ENCODE measurements around the gene MEX3A.
A peak's percentile ranks its signal among the peaks of the same experiment; 100 is the strongest.
"Not testable (repeated sequence)": the region's sequence is repeated elsewhere in the genome, so short reads cannot be mapped to it uniquely, and the experiment has no call there.

The MEX3A gene

DNA sequence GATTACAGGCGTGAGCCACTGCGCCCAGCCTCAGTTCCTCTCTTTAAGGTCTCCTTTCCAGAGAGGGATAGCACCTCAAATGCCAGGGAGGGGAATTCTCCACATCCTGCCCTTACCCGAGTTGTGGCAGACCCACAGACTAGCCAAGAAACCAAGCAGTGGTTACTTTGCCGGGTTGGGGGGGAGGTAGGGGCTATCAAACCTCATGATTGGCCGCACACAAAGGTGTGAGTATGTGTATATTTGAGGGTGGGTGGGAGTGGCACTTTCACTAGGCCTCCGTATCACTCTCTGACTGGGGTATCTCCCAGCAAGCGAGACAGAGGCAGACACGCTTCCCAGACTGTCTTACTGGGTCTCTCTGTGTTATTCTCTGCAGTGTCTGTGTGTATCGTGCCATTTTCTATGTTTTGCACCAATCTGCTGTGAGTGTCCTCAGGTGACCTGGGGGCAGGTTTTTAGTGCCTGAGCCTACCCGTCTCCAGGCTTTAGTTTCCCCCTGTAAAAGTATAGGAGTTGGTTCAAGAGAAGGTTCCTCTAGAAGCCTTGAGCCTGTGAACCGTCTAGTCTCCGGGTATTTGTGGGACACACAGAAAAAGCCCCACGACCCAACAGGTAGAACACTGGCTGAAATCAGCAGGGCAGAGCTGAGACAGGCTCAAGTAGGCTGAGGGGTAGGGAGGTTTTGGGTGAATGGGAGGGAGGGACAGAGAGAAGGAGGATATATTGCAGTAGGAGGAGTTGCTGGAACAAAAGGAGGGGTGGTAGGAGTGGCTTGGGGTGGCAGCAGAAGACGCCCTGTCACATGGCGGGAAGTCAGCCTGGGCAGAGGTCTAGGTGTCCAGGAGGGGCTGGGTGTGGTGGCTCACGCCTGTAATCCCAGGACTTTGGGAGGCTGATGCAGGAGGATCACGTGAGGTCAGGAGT is 42.6 kb upstream of the MEX3A start:
- H3K9ac ChIP-seq (ENCODE audit: low read length in 2 of 2) = peak overlapping the region; percentile 64 to 90
- no peaks in the 10 kb centered on the region for H3K27me3 ChIP-seq (ENCODE audit: control insufficient read depth in 1 of 2, insufficient read depth in 2 of 2, low read length in 2 of 2)
- H3K4me3 ChIP-seq (ENCODE audit: low read length in 2 of 2) = peak overlapping the region; percentile 12 to 63
- H3K27ac ChIP-seq (ENCODE audit: low read length) = peak overlapping the region; percentile 98
- H3K4me1 ChIP-seq (ENCODE audit: control insufficient read depth, insufficient read depth, low read length) = peaks cover 98% of the 10 kb centered on the region
- peaks cover 0 to 4% of the 10 kb centered on the region in 2 donors for H3K36me3 ChIP-seq (ENCODE audit: control insufficient read depth in 2 of 2, insufficient read depth in 2 of 2, low read length in 2 of 2)
- H3K9me3 ChIP-seq (ENCODE audit: control insufficient read depth in 2 of 2, low read length in 2 of 2) = no peaks in the 10 kb centered on the region

DNA sequence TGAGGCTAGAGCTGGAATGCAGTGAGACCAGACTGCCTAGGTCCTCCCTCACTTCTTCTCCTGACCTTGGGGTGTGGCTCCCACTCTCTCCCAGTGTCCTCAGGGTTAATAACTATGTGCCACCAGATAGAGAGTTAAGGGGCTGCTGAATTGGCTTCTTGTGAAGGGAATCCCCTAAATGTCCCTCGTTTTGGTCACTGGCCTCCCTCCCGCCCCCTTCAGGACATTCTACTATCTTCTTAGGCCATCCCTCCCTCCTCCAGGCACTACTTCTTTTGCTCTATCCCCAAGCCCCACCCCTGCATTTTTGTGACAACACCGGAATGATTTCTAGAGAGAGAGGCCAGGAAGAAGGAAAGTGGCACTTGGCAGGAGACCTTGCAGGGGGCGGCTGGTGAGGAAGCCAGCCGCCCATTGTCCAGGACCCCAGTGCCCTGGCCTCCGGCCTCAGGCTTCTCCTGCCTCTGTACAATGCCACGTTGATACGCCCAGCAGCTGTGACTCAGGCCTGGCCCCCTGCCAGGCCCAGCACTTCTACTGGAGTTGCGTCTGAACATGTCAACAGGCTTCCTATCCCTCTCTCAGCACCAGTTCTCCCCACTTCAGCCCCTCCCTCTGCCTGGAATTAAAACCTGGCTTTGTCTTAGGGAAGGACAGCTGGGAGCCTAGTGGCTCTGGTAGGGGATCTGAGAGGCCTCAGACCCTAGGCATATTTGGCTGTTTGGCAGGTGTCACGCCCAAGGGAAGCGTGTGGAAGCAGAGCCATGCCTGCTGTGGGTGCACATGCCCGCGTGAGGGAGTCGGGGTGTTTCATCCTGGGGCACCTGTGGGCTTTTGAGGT is 41.3 kb upstream of the MEX3A start:
- Histone ChIP-seq H3K4me3 (ENCODE audit: low read length in 2 of 2) (peak overlapping the region; percentile 57 to 74), H3K27me3 (ENCODE audit: control insufficient read depth in 1 of 2, insufficient read depth in 2 of 2, low read length in 2 of 2) (no peaks in the 10 kb centered on the region), H3K36me3 (ENCODE audit: control insufficient read depth in 2 of 2, insufficient read depth in 2 of 2, low read length in 2 of 2) (peaks cover 0 to 5% of the 10 kb centered on the region in 2 donors)

DNA sequence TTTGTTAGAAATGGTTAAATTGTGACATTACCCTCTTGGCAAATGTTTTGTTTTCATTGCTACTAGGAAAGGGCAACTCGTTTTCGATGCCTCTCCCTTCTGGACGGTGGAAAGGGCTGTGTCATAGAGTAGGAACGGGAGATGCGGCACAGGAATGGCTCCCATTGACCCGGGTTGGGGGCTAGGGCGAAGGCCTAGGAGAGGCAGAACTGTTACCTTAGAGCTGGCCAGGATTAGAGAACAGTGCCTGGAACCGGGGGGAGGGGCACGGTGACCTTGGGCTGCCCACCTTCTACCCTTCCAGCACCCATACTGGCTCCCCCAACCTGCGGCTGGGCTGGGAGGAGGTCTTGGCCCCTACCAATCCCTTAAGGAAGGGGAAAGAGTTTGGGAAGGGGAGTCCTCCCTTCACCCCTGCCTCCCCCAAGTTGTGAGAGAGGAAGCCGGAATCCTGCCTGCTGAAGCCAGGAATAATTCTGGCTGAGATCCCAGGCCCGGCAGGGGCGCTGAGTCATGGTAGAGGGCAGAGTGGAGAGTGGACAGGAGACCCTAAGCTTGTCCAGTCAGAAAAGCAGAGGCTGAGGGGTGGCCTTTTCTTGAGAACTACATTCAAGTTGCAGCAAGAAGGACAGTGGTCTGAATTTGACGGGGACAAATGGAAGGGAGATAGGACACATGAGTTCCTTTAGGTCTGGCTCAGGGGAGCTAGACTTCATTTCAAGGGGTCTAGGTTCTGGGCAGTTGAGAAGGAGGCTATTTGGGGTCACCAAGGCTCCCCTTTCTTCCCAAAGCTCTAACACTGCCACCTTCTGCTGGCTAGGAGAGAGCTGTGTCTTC is 40.5 kb upstream of the MEX3A start:
- Histone ChIP-seq H3K36me3 (ENCODE audit: control insufficient read depth in 2 of 2, insufficient read depth in 2 of 2, low read length in 2 of 2) (peaks cover 0 to 5% of the 10 kb centered on the region in 2 donors), H3K27ac (ENCODE audit: low read length) (peak overlapping the region; percentile 98), H3K9ac (ENCODE audit: low read length in 2 of 2) (peak overlapping the region; percentile 85 to 90), H3K4me1 (ENCODE audit: control insufficient read depth, insufficient read depth, low read length) (peaks cover 97% of the 10 kb centered on the region), H3K4me3 (ENCODE audit: low read length in 2 of 2) (peak overlapping the region; percentile 57 to 74), H3K9me3 (ENCODE audit: control insufficient read depth in 2 of 2, low read length in 2 of 2) (no peaks in the 10 kb centered on the region), H3K27me3 (ENCODE audit: control insufficient read depth in 1 of 2, insufficient read depth in 2 of 2, low read length in 2 of 2) (no peaks in the 10 kb centered on the region)

More for the DNA sequence above, 41.3 kb upstream of the MEX3A start:
- H3K9ac ChIP-seq (ENCODE audit: low read length in 2 of 2) = peak overlapping the region; percentile 85 to 90
- no peaks in the 10 kb centered on the region for H3K9me3 ChIP-seq (ENCODE audit: control insufficient read depth in 2 of 2, low read length in 2 of 2)
- H3K4me1 ChIP-seq (ENCODE audit: control insufficient read depth, insufficient read depth, low read length) = peaks cover 97% of the 10 kb centered on the region
- peak overlapping the region; percentile 98 for H3K27ac ChIP-seq (ENCODE audit: low read length)

DNA sequence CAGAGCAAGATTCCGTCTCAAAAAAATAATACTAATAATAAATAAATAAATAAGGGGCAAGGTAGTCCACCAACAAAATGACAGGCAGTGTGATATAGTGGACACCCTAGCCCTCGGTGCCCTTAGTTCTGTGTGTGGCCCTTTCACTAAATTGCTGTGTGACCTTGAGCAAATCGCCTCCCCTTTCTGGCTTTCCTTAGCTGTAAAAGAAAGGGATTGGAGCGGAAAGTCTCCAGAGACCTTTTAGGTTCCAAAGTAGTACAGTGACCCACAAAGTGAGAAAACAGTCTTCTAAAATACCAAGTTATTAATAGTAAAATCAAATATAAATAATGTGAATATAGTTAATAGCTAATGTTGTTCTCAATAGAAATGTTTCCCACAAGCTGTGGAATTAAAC is 39.8 kb upstream of the MEX3A start:
- no peaks in the 10 kb centered on the region for H3K9me3 ChIP-seq (ENCODE audit: control insufficient read depth in 2 of 2, low read length in 2 of 2)
- peak overlapping the region; percentile 98 for H3K27ac ChIP-seq (ENCODE audit: low read length)
- H3K9ac ChIP-seq (ENCODE audit: low read length in 2 of 2) = peak overlapping the region; percentile 85 to 90
- no peaks in the 10 kb centered on the region for H3K27me3 ChIP-seq (ENCODE audit: control insufficient read depth in 1 of 2, insufficient read depth in 2 of 2, low read length in 2 of 2)
- H3K4me1 ChIP-seq (ENCODE audit: control insufficient read depth, insufficient read depth, low read length) = peaks cover 94% of the 10 kb centered on the region
- peaks cover 0 to 5% of the 10 kb centered on the region in 2 donors for H3K36me3 ChIP-seq (ENCODE audit: control insufficient read depth in 2 of 2, insufficient read depth in 2 of 2, low read length in 2 of 2)
- peak overlapping the region; percentile 57 to 74 for H3K4me3 ChIP-seq (ENCODE audit: low read length in 2 of 2)

DNA sequence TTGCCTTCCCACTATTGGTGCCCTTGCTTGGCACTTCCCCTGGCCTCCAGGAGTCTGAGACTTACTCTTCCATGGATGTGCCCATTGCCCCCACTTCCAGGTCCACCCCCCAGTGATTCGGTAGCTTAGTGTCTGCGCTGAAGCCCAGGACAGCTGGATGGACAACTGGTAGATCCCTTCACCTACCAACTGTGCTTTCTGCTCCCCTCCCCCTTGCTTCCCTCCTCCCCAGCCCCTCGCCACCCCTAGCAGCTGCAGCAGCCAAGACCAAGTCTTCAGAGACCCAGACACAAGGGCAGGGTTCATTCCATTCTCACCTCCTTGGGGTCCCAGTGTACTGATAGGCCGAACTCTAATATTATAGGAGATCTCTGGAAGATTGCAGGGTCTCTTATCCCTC is 39.2 kb upstream of the MEX3A start:
- peak overlapping the region; percentile 98 for H3K27ac ChIP-seq (ENCODE audit: low read length)
- H3K9me3 ChIP-seq (ENCODE audit: control insufficient read depth in 2 of 2, low read length in 2 of 2) = no peaks in the 10 kb centered on the region
- H3K36me3 ChIP-seq (ENCODE audit: control insufficient read depth in 2 of 2, insufficient read depth in 2 of 2, low read length in 2 of 2) = peaks cover 0 to 5% of the 10 kb centered on the region in 2 donors
- H3K9ac ChIP-seq (ENCODE audit: low read length in 2 of 2) = peak overlapping the region; percentile 20 to 55
- peaks cover 89% of the 10 kb centered on the region for H3K4me1 ChIP-seq (ENCODE audit: control insufficient read depth, insufficient read depth, low read length)
- peak overlapping the region; percentile 59 to 74 for H3K4me3 ChIP-seq (ENCODE audit: low read length in 2 of 2)
- H3K27me3 ChIP-seq (ENCODE audit: control insufficient read depth in 1 of 2, insufficient read depth in 2 of 2, low read length in 2 of 2) = no peaks in the 10 kb centered on the region

DNA sequence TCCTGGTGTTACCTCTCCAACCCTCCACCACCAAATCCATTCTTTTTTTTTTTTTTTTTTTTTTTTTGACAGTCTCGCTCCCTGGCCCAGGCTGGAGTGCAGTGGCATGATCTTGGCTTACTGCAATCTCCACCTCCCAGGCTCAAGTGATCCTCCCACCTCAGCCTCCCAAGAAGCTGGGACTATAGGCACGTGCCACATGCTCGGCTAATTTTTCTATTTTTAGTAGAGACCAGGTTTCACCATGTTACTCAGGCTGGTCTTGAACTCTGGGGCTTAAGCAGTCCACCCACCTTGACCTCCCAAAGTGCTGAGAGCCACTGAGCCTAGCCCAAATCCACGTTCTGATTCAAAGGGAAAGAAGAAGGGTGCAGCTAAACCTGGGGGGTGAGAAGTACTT is 38.7 kb upstream of the MEX3A start:
- peak overlapping the region; percentile 59 to 74 for H3K4me3 ChIP-seq (ENCODE audit: low read length in 2 of 2)
- H3K27me3 ChIP-seq (ENCODE audit: control insufficient read depth in 1 of 2, insufficient read depth in 2 of 2, low read length in 2 of 2); H3K36me3 ChIP-seq (ENCODE audit: control insufficient read depth in 2 of 2, insufficient read depth in 2 of 2, low read length in 2 of 2); H3K9me3 ChIP-seq (ENCODE audit: control insufficient read depth in 2 of 2, low read length in 2 of 2): not testable (repeated sequence)
- H3K4me1 ChIP-seq (ENCODE audit: control insufficient read depth, insufficient read depth, low read length) = peaks cover 86% of the 10 kb centered on the region
- H3K27ac ChIP-seq (ENCODE audit: low read length) = peak overlapping the region; percentile 98
- peak overlapping the region; percentile 20 to 55 for H3K9ac ChIP-seq (ENCODE audit: low read length in 2 of 2)

DNA sequence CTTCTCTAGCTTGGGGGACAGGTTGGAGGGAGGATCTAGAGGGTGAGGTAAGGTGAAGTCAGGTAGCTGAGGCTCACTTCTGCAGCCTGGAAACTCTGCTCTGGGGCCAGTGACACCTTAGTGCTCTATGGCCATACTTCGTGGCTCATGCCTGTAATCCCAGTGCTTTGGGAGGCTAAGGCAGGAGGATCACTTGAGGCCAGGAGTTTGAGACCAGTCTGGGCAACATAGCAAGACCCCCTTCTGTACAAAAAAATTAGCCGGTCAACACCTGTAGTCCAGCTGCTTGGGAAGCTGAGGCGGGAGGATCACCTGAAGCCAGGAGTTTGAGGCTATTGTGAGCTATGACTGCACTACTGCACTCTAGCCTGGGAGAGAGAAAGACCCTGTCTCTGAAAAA is 38.1 kb upstream of the MEX3A start:
- Histone ChIP-seq H3K4me1 (ENCODE audit: control insufficient read depth, insufficient read depth, low read length) (peaks cover 80% of the 10 kb centered on the region), H3K9me3 (ENCODE audit: control insufficient read depth in 2 of 2, low read length in 2 of 2) (no peaks in the 10 kb centered on the region), H3K9ac (ENCODE audit: low read length in 2 of 2) (peak overlapping the region; percentile 20 to 51), H3K36me3 (ENCODE audit: control insufficient read depth in 2 of 2, insufficient read depth in 2 of 2, low read length in 2 of 2) (peaks cover 0 to 5% of the 10 kb centered on the region in 2 donors), H3K4me3 (ENCODE audit: low read length in 2 of 2) (peak overlapping the region; percentile 59 to 74), H3K27me3 (ENCODE audit: control insufficient read depth in 1 of 2, insufficient read depth in 2 of 2, low read length in 2 of 2) (no peaks in the 10 kb centered on the region), H3K27ac (ENCODE audit: low read length) (peak overlapping the region; percentile 98)

DNA sequence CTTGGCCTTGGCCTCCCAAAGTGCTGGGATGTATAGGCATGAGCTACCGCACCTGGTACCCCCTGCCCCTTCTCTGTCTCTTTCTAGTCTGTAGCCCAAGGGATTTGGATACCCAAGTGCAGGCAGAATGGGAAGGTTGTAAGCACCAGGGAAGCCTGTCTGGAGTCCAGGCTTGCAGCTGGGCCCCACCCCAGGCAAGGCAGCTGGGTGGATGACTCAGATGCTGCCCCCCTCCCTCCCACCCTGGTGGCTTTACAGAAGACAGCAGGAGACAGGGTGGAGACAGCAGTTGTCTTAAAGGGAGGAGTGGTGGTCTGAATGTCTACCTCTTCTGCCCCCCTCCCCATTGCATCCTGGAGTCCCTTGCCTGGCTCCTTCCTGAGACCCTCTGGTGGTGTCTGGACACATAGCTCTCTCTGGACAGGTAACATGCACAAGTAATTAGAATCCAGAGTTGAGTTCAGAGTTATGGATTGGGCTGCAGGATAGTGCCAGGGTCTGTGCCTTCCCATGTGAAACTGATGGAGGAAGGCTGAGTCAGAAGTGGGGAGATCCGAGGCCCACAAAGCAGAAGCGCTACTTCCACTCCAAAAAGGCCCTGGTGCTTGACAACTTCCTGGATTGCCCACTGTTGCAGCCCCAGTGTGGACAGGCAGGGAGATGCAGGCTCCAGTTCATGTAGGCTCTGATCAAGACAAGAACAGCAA is 37.4 kb upstream of the MEX3A start:
- peak overlapping the region; percentile 59 to 74 for H3K4me3 ChIP-seq (ENCODE audit: low read length in 2 of 2)
- H3K4me1 ChIP-seq (ENCODE audit: control insufficient read depth, insufficient read depth, low read length) = peaks cover 74% of the 10 kb centered on the region
- H3K9ac ChIP-seq (ENCODE audit: low read length in 2 of 2) = peak overlapping the region; percentile 34 to 51

DNA sequence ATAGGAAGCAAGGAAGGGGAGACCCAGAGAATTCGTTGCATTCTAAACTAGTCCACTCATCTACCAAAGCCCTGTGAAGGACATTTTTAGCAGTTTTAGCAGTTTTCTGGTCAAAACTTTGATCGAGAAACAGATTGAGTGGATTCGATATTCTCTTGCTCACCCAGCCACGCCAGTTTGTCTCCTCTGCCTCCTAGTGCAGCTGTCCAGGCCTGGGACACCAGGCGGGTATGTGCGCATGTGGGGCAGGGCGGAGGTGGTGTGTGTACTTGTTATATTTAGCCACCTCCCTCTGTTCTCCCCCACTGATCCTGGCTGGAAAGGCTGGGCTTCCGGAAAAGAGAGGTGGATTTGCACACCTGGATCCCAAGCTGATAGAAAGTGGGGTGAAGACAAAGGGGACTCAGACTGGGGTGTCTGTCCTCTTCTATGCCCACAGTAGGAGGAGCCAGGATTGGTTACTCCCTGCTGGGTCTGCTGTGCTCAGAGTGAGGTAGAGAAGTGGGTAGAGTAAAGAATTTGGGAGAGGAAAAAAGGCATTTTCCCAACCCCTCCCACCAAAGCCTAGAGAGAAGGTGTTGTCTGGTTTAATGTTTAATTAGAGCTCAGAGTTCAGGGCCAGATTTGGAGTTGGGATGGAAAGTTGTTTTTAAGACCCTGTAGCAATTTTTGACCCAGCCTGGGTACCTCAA is 36.1 kb upstream of the MEX3A start:
- peaks cover 70% of the 10 kb centered on the region for H3K4me1 ChIP-seq (ENCODE audit: control insufficient read depth, insufficient read depth, low read length)
- peak overlapping the region; percentile 89 to 100 for H3K4me3 ChIP-seq (ENCODE audit: low read length in 2 of 2)
- peak overlapping the region; percentile 61 to 73 for H3K9ac ChIP-seq (ENCODE audit: low read length in 2 of 2)
- H3K9me3 ChIP-seq (ENCODE audit: control insufficient read depth in 2 of 2, low read length in 2 of 2) = no peaks in the 10 kb centered on the region
- H3K36me3 ChIP-seq (ENCODE audit: control insufficient read depth in 2 of 2, insufficient read depth in 2 of 2, low read length in 2 of 2) = peaks cover 0 to 5% of the 10 kb centered on the region in 2 donors
- H3K27me3 ChIP-seq (ENCODE audit: control insufficient read depth in 1 of 2, insufficient read depth in 2 of 2, low read length in 2 of 2) = no peaks in the 10 kb centered on the region
- peak overlapping the region; percentile 80 for H3K27ac ChIP-seq (ENCODE audit: low read length)

More for the DNA sequence above, 37.4 kb upstream of the MEX3A start:
- peaks cover 0 to 5% of the 10 kb centered on the region in 2 donors for H3K36me3 ChIP-seq (ENCODE audit: control insufficient read depth in 2 of 2, insufficient read depth in 2 of 2, low read length in 2 of 2)
- H3K27ac ChIP-seq (ENCODE audit: low read length) = peak overlapping the region; percentile 98
- no peaks in the 10 kb centered on the region for H3K27me3 ChIP-seq (ENCODE audit: control insufficient read depth in 1 of 2, insufficient read depth in 2 of 2, low read length in 2 of 2)
- H3K9me3 ChIP-seq (ENCODE audit: control insufficient read depth in 2 of 2, low read length in 2 of 2) = no peaks in the 10 kb centered on the region
